ENCODE results near the gene PDLIM3. TPM values are rescaled to one million over a fixed set of nuclear protein-coding genes. Genes with fewer than 3 reads are reported as not detected.

Gene PDLIM3
- total and polyA plus RNA-seq, 7 donors, result 7.9 to 907 (median 568) TPM

DNA sequence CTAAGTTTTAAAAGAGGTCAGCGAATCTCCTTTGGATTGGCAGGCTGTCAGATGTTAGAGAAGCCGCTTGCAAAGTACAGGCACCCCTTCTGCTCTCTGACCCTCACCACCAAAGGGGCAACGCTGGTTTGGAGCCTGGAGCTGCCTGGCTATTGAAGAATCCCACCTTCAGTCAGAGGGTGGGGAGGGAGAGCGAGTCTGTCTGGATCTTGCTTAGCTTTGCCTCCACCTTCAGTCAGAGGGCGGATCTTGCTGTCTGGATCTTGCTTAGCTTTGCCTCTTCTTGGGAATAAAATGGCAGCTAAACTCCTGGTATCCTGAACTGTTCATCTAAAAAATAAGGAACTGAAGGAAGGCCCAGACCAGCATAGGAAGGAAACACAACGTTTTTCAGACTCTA lies 71.1 kb downstream of the PDLIM3 start:
- no peak overlapping the region for H3K27ac ChIP-seq
- no peak for TF ChIP-seq POLR2A (IDR thresholded peaks at IDR 0.05)
- no peak for TF ChIP-seq CTCF (IDR thresholded peaks at IDR 0.05)
- TF ChIP-seq EP300 (IDR thresholded peaks at IDR 0.05), result no peak
- no peak for TF ChIP-seq POLR2AphosphoS5 (IDR thresholded peaks at IDR 0.05)
- WGBS, 2 donors, result 58 to 59% methylated on average over 6 of the region's 6 CpGs
- no peaks in the 10 kb centered on the region for H3K4me1 ChIP-seq
- H3K36me3 ChIP-seq, result no peaks in the 10 kb centered on the region
- H3K4me3 ChIP-seq, result no peak overlapping the region
- DNase-seq, result no peak
- no peaks in the 10 kb centered on the region for H3K27me3 ChIP-seq
- intact Hi-C loops (cut with DNase I), result no loop called here
- H3K9me3 ChIP-seq, result no peaks in the 10 kb centered on the region

- H3K36me3 ChIP-seq, result no peaks in the 10 kb centered on the region
- no peaks in the 10 kb centered on the region for H3K27me3 ChIP-seq
- H3K27ac ChIP-seq, result no peak overlapping the region
- 94% methylated on average over 6 of the region's 6 CpGs for WGBS, 2 donors
- no peak for DNase-seq
- intact Hi-C loops (cut with DNase I), result no loop called here
- H3K4me1 ChIP-seq, result no peaks in the 10 kb centered on the region
- no peaks in the 10 kb centered on the region for H3K9me3 ChIP-seq
- TF ChIP-seq EP300 (IDR thresholded peaks at IDR 0.05), result no peak
- no peak for TF ChIP-seq POLR2A (IDR thresholded peaks at IDR 0.05)
- no peak for TF ChIP-seq CTCF (IDR thresholded peaks at IDR 0.05)
- no peak for TF ChIP-seq POLR2AphosphoS5 (IDR thresholded peaks at IDR 0.05)
- no peak overlapping the region for H3K4me3 ChIP-seq
These were observed 71.8 kb downstream of the PDLIM3 start for GRCh38 chr4:185463541-185463940.

DNA sequence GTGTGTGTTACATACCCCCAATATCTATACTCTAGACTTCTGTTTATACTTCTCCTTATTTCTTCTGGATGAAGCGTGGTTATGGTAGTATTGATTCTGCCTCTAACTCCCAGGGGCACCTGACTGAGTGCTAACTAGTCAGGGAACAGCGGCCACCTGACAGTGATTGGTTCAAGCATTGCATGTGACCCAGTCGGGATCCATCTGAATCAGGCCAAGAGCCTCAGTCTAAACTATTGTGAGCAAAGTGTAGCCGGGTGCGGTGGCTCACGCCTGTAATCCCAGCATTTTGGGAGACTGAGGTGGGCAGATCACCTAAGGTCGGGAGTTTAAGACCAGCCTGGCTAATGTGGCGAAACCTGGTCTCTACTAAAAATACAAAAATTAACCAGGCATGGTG lies 73.7 kb downstream of the PDLIM3 start:
- no peak for DNase-seq
- 95 to 96% methylated on average over 8 of the region's 8 CpGs for WGBS, 2 donors
- Histone ChIP-seq H3K4me1 (no peaks in the 10 kb centered on the region), H3K4me3 (no peak overlapping the region), H3K27me3 (no peaks in the 10 kb centered on the region), H3K27ac (no peak overlapping the region), H3K36me3 (no peaks in the 10 kb centered on the region), H3K9me3 (no peaks in the 10 kb centered on the region)
- no peak for TF ChIP-seq POLR2AphosphoS5 (IDR thresholded peaks at IDR 0.05)
- TF ChIP-seq POLR2A (IDR thresholded peaks at IDR 0.05), result no peak
- intact Hi-C loops (cut with DNase I), result no loop called here

GRCh38 chr4:185457136-185457535 lies 78.2 kb downstream of the PDLIM3 start:
- Histone ChIP-seq H3K27me3 (no peaks in the 10 kb centered on the region), H3K9me3 (no peaks in the 10 kb centered on the region), H3K4me3 (no peak overlapping the region), H3K4me1 (no peaks in the 10 kb centered on the region), H3K36me3 (no peaks in the 10 kb centered on the region), H3K27ac (no peak overlapping the region)
- 56 to 59% methylated on average over 3 of the region's 3 CpGs for WGBS, 2 donors
- intact Hi-C loops (cut with DNase I), result no loop called here
- DNase-seq, result no peak
- TF ChIP-seq POLR2A (IDR thresholded peaks at IDR 0.05), result no peak
- no peak for TF ChIP-seq EP300 (IDR thresholded peaks at IDR 0.05)
- TF ChIP-seq CTCF (IDR thresholded peaks at IDR 0.05), result no peak
- TF ChIP-seq POLR2AphosphoS5 (IDR thresholded peaks at IDR 0.05), result no peak

DNA sequence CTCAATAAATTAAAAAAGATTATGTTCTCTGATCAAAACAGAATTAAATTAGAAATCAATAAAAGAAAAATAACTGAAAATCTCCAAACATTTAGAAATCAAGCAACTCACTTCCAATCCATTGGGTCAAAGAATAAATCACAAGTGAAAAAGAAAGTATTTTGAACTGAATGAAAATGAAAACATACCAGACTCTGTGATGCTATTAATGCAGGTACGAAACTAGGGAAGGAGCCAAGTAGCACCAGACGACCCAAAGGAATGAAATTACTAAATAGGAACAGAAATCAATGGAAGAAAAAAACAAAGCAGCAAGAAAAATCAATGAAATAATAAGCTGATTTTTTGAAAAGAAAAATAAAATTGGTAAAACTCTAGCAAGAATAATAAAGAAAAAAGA lies 79.2 kb downstream of the PDLIM3 start:
- no peak overlapping the region for H3K4me3 ChIP-seq
- H3K4me1 ChIP-seq, result no peaks in the 10 kb centered on the region
- no peaks in the 10 kb centered on the region for H3K36me3 ChIP-seq
- WGBS, 2 donors, result 45 to 67% methylated on average over 2 of the region's 2 CpGs
- intact Hi-C loops (cut with DNase I), result no loop called here
- TF ChIP-seq POLR2A (IDR thresholded peaks at IDR 0.05) (no peak), EP300 (IDR thresholded peaks at IDR 0.05) (no peak), POLR2AphosphoS5 (IDR thresholded peaks at IDR 0.05) (no peak), CTCF (IDR thresholded peaks at IDR 0.05) (no peak)
- H3K27ac ChIP-seq, result no peak overlapping the region
- H3K9me3 ChIP-seq, result no peaks in the 10 kb centered on the region
- DNase-seq, result no peak
- H3K27me3 ChIP-seq, result no peaks in the 10 kb centered on the region

Other genes starting within 250 kb of the PDLIM3 start
- gene LRP2BP, start 139.6 kb downstream of the PDLIM3 start, total RNA-seq, result 1 to 10 TPM; 1.8 to 2.6 (median 2.3) TPM
- under 1 TPM; 0.16 to 0.60 (median 0.23) TPM for gene LRP2BP, start 139.6 kb downstream of the PDLIM3 start, polyA plus RNA-seq
- 10 to 100 TPM in 3 of 4 donors, 1 to 10 TPM in 1; 8.9 to 17.6 (median 11.5) TPM for gene ANKRD37, start 138.7 kb downstream of the PDLIM3 start, total RNA-seq
- 10 to 100 TPM; 11.7 to 28.8 (median 16.9) TPM for gene ANKRD37, start 138.7 kb downstream of the PDLIM3 start, polyA plus RNA-seq
- 10 to 100 TPM; 31.3 to 56.0 (median 48.6) TPM for gene UFSP2, start 109.5 kb downstream of the PDLIM3 start, total RNA-seq
- 10 to 100 TPM; 15.0 to 19.1 (median 18.0) TPM for gene UFSP2, start 109.5 kb downstream of the PDLIM3 start, polyA plus RNA-seq
- gene CCDC110, start 63.8 kb downstream of the PDLIM3 start, total RNA-seq, result 1 to 10 TPM; 1.6 to 9.3 (median 7.2) TPM
- gene CCDC110, start 63.8 kb downstream of the PDLIM3 start, polyA plus RNA-seq, result 1 to 10 TPM in 1 of 3 donors, under 1 TPM in 2; 0.69 to 1.2 (median 0.82) TPM